ENCODE results near the gene MINDY4.

MINDY4 gene

GRCh38 chr7:30853576-30853975 lies 82.4 kb downstream of the MINDY4 start:
- no peak overlapping the region for H4K91ac ChIP-seq (ENCODE audit: low read depth, low read length, poor library complexity)
- peak overlapping the region; percentile 16 for H2BK5ac ChIP-seq (ENCODE audit: low read length)
- no peak overlapping the region for H3K4ac ChIP-seq (ENCODE audit: low read length)
- no peak for DNase-seq (ENCODE audit: low spot score)
- H3K27me3 ChIP-seq (ENCODE audit: control insufficient read depth in 3 of 3, insufficient read depth in 3 of 3, low read depth in 1 of 3, low read length in 3 of 3), result no peaks in the 10 kb centered on the region
- no peak overlapping the region for H2AK5ac ChIP-seq (ENCODE audit: low read depth, low read length)
- peaks cover 5 to 16% of the 10 kb centered on the region in 2 donors for H3K4me1 ChIP-seq (ENCODE audit: control insufficient read depth in 2 of 2, insufficient read depth in 1 of 2, low read depth in 1 of 2, low read length in 2 of 2)
- H3K9ac ChIP-seq (ENCODE audit: low read depth, low read length, poor library complexity), result no peak overlapping the region
- H3K4me2 ChIP-seq (ENCODE audit: insufficient read depth, low read length, poor library complexity, severe bottlenecking), result no peak overlapping the region
- no peak overlapping the region for H2BK15ac ChIP-seq (ENCODE audit: low read length)
- H3K27ac ChIP-seq (replicated peaks; ENCODE audit: low read length), result no peak overlapping the region
- WGBS, 2 donors (ENCODE audit: extremely low coverage in 2 of 2, insufficient read length in 2 of 2, insufficient replicate concordance in 1 of 2), result no CpG with 5 or more reads among the region's 3 CpGs
- H3K23ac ChIP-seq (ENCODE audit: low read depth, low read length, poor library complexity), result no peak overlapping the region
- H4K8ac ChIP-seq (ENCODE audit: low read depth, low read length), result no peak overlapping the region
- H2BK120ac ChIP-seq (ENCODE audit: low read depth, low read length), result no peak overlapping the region
- H3K9me3 ChIP-seq (replicated peaks in 1 of 2; ENCODE audit: control insufficient read depth in 2 of 2, insufficient read depth in 1 of 2, low read depth in 1 of 2, low read length in 2 of 2), result no peaks in the 10 kb centered on the region
- no peaks in the 10 kb centered on the region for H3K36me3 ChIP-seq (replicated peaks in 1 of 2; ENCODE audit: control insufficient read depth in 2 of 2, insufficient read depth in 2 of 2, low read length in 2 of 2)
- H3K14ac ChIP-seq (ENCODE audit: low read length), result no peak overlapping the region
- no peak overlapping the region for H3K4me3 ChIP-seq (ENCODE audit: low read length in 2 of 2)
- H3K79me1 ChIP-seq (ENCODE audit: low read depth, low read length), result no peaks in the 10 kb centered on the region
- H2AFZ ChIP-seq (ENCODE audit: low read length), result no peak overlapping the region
- peak overlapping the region; percentile 15 for H3K18ac ChIP-seq (ENCODE audit: low read length)
- no peak overlapping the region for H2BK12ac ChIP-seq (ENCODE audit: low read length)

DNA sequence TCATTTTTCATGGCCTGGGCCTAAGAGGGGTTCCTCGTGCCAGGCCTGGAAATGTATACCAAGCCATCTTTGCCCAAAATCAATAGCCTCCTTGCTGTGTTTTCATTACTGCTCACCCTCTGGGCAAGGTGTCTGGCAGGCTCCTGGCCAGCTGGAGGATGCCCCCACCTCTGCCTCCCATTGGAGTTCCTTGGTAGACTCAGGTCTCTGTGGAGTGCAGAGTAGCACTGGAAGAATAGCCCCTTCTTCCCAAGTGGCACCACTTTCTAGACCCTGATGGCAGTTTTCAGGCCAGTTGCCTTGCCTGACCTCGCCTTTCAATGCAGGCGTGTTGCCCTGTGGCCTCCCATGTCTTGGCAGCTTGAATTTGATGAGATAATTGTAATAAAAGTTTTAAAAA lies 84.7 kb downstream of the MINDY4 start:
- H3K9me3 ChIP-seq (replicated peaks in 1 of 2; ENCODE audit: control insufficient read depth in 2 of 2, insufficient read depth in 1 of 2, low read depth in 1 of 2, low read length in 2 of 2), result no peaks in the 10 kb centered on the region
- H2BK5ac ChIP-seq (ENCODE audit: low read length), result no peak overlapping the region
- H3K4ac ChIP-seq (ENCODE audit: low read length), result no peak overlapping the region
- H4K91ac ChIP-seq (ENCODE audit: low read depth, low read length, poor library complexity), result no peak overlapping the region
- H3K18ac ChIP-seq (ENCODE audit: low read length), result no peak overlapping the region
- H3K79me1 ChIP-seq (ENCODE audit: low read depth, low read length), result no peaks in the 10 kb centered on the region
- no peak for DNase-seq (ENCODE audit: low spot score)
- H3K9ac ChIP-seq (ENCODE audit: low read depth, low read length, poor library complexity), result no peak overlapping the region
- no peak overlapping the region for H3K23ac ChIP-seq (ENCODE audit: low read depth, low read length, poor library complexity)
- H3K4me2 ChIP-seq (ENCODE audit: insufficient read depth, low read length, poor library complexity, severe bottlenecking), result no peak overlapping the region
- no peak overlapping the region for H3K4me3 ChIP-seq (ENCODE audit: low read length in 2 of 2)
- no peaks in the 10 kb centered on the region for H3K27me3 ChIP-seq (ENCODE audit: control insufficient read depth in 3 of 3, insufficient read depth in 3 of 3, low read depth in 1 of 3, low read length in 3 of 3)
- no peak overlapping the region for H3K27ac ChIP-seq (replicated peaks; ENCODE audit: low read length)
- no peak overlapping the region for H2BK120ac ChIP-seq (ENCODE audit: low read depth, low read length)
- no peak overlapping the region for H2BK12ac ChIP-seq (ENCODE audit: low read length)
- no peak overlapping the region for H3K14ac ChIP-seq (ENCODE audit: low read length)
- peaks cover 5 to 27% of the 10 kb centered on the region in 2 donors for H3K4me1 ChIP-seq (ENCODE audit: control insufficient read depth in 2 of 2, insufficient read depth in 1 of 2, low read depth in 1 of 2, low read length in 2 of 2)
- H3K36me3 ChIP-seq (replicated peaks in 1 of 2; ENCODE audit: control insufficient read depth in 2 of 2, insufficient read depth in 2 of 2, low read length in 2 of 2), result no peaks in the 10 kb centered on the region
- H2BK15ac ChIP-seq (ENCODE audit: low read length), result no peak overlapping the region
- no peak overlapping the region for H2AK5ac ChIP-seq (ENCODE audit: low read depth, low read length)
- no peak overlapping the region for H4K8ac ChIP-seq (ENCODE audit: low read depth, low read length)
- H2AFZ ChIP-seq (ENCODE audit: low read length), result no peak overlapping the region
- no CpG with 5 or more reads among the region's 3 CpGs for WGBS, 2 donors (ENCODE audit: extremely low coverage in 2 of 2, insufficient read length in 2 of 2, insufficient replicate concordance in 1 of 2)

- H3K27me3 ChIP-seq (ENCODE audit: control insufficient read depth in 3 of 3, insufficient read depth in 3 of 3, low read depth in 1 of 3, low read length in 3 of 3), result no peaks in the 10 kb centered on the region
- no peak overlapping the region for H2AFZ ChIP-seq (ENCODE audit: low read length)
- H3K23ac ChIP-seq (ENCODE audit: low read depth, low read length, poor library complexity), result peak overlapping the region; percentile 1
- H2BK5ac ChIP-seq (ENCODE audit: low read length), result no peak overlapping the region
- no peak overlapping the region for H3K18ac ChIP-seq (ENCODE audit: low read length)
- no peak for DNase-seq (ENCODE audit: low spot score)
- H4K91ac ChIP-seq (ENCODE audit: low read depth, low read length, poor library complexity), result no peak overlapping the region
- no CpG with 5 or more reads among the region's 2 CpGs for WGBS, 2 donors (ENCODE audit: extremely low coverage in 2 of 2, insufficient read length in 2 of 2, insufficient replicate concordance in 1 of 2)
- no peak overlapping the region for H2BK12ac ChIP-seq (ENCODE audit: low read length)
- no peak overlapping the region for H2BK120ac ChIP-seq (ENCODE audit: low read depth, low read length)
- no peak overlapping the region for H3K4me2 ChIP-seq (ENCODE audit: insufficient read depth, low read length, poor library complexity, severe bottlenecking)
- H3K4me3 ChIP-seq (ENCODE audit: low read length in 2 of 2), result no peak overlapping the region
- no peak overlapping the region for H3K4ac ChIP-seq (ENCODE audit: low read length)
- H2AK5ac ChIP-seq (ENCODE audit: low read depth, low read length), result no peak overlapping the region
- no peaks in the 10 kb centered on the region for H3K79me1 ChIP-seq (ENCODE audit: low read depth, low read length)
- peaks cover 0 to 11% of the 10 kb centered on the region in 2 donors for H3K4me1 ChIP-seq (ENCODE audit: control insufficient read depth in 2 of 2, insufficient read depth in 1 of 2, low read depth in 1 of 2, low read length in 2 of 2)
- no peak overlapping the region for H3K14ac ChIP-seq (ENCODE audit: low read length)
- H2BK15ac ChIP-seq (ENCODE audit: low read length), result no peak overlapping the region
- H3K27ac ChIP-seq (replicated peaks; ENCODE audit: low read length), result no peak overlapping the region
- no peak overlapping the region for H3K9ac ChIP-seq (ENCODE audit: low read depth, low read length, poor library complexity)
- H3K36me3 ChIP-seq (replicated peaks in 1 of 2; ENCODE audit: control insufficient read depth in 2 of 2, insufficient read depth in 2 of 2, low read length in 2 of 2), result peaks cover 0 to 2% of the 10 kb centered on the region in 2 donors
- H4K8ac ChIP-seq (ENCODE audit: low read depth, low read length), result no peak overlapping the region
- H3K9me3 ChIP-seq (replicated peaks in 1 of 2; ENCODE audit: control insufficient read depth in 2 of 2, insufficient read depth in 1 of 2, low read depth in 1 of 2, low read length in 2 of 2), result no peaks in the 10 kb centered on the region
Measured at GRCh38 chr7:30858576-30858975, 87.4 kb downstream of the MINDY4 start.

DNA sequence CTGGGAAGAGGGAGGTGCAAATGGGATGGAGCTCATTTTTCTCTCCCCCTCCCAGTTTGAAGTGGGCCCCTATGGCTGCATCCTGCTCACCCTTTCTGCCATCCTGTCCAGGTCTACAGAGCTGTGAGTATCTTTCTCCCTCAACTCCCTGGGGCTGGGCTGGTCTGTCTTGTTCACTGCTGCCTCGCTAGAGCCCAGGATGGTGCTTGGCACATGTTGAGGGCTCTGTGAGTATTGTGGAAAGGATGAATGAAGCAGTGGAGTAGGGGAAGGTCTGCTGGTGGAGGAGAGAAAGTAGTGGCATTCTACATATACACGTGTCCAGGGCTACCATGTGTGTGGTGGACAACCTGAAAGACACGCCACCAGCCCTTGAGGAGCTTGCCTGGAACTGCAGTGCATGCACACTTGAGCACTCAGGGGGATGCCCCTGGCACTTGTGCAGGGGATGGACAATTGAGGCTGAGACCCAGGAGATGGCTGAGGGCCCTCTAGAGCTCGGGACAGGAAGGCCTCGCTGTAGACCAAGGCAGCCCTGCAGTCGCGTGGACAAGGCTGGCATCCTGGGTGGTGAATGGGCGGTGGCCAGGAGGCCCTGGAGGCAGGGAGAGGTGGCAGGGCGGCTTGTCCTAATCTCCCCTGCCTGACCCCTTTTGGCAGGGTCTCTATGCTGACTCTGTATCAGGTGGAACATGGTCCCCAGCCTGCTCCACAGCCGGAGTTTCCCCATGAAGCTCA lies 88.2 kb downstream of the MINDY4 start:
- Histone ChIP-seq H3K9me3 (replicated peaks in 1 of 2; ENCODE audit: control insufficient read depth in 2 of 2, insufficient read depth in 1 of 2, low read depth in 1 of 2, low read length in 2 of 2) (no peaks in the 10 kb centered on the region), H3K79me1 (ENCODE audit: low read depth, low read length) (no peaks in the 10 kb centered on the region), H3K36me3 (replicated peaks in 1 of 2; ENCODE audit: control insufficient read depth in 2 of 2, insufficient read depth in 2 of 2, low read length in 2 of 2) (peaks cover 0 to 2% of the 10 kb centered on the region in 2 donors), H2BK5ac (ENCODE audit: low read length) (no peak overlapping the region), H2AFZ (ENCODE audit: low read length) (no peak overlapping the region), H4K91ac (ENCODE audit: low read depth, low read length, poor library complexity) (no peak overlapping the region), H2BK120ac (ENCODE audit: low read depth, low read length) (no peak overlapping the region), H3K27ac (replicated peaks; ENCODE audit: low read length) (no peak overlapping the region), H3K23ac (ENCODE audit: low read depth, low read length, poor library complexity) (no peak overlapping the region), H3K4me1 (ENCODE audit: control insufficient read depth in 2 of 2, insufficient read depth in 1 of 2, low read depth in 1 of 2, low read length in 2 of 2) (peaks cover 0 to 15% of the 10 kb centered on the region in 2 donors), H3K14ac (ENCODE audit: low read length) (peak overlapping the region; percentile 1), H2AK5ac (ENCODE audit: low read depth, low read length) (no peak overlapping the region), H3K4me3 (ENCODE audit: low read length in 2 of 2) (no peak overlapping the region), H3K18ac (ENCODE audit: low read length) (peak overlapping the region; percentile 72), H2BK15ac (ENCODE audit: low read length) (peak overlapping the region; percentile 25), H3K4ac (ENCODE audit: low read length) (no peak overlapping the region), H3K9ac (ENCODE audit: low read depth, low read length, poor library complexity) (no peak overlapping the region), H3K4me2 (ENCODE audit: insufficient read depth, low read length, poor library complexity, severe bottlenecking) (no peak overlapping the region), H4K8ac (ENCODE audit: low read depth, low read length) (no peak overlapping the region), H2BK12ac (ENCODE audit: low read length) (no peak overlapping the region), H3K27me3 (ENCODE audit: control insufficient read depth in 3 of 3, insufficient read depth in 3 of 3, low read depth in 1 of 3, low read length in 3 of 3) (no peaks in the 10 kb centered on the region)
- WGBS, 2 donors (ENCODE audit: extremely low coverage in 2 of 2, insufficient read length in 2 of 2, insufficient replicate concordance in 1 of 2), result no CpG with 5 or more reads among the region's 10 CpGs
- no peak for DNase-seq (ENCODE audit: low spot score)
